NAMALWA (cell line): ENCODE results near the gene GCSAM.

Experiments used
- DNase-seq: peaks from one replicate; pipeline ENCODE4 v3.0.0-alpha.2; 2015; ENCODE audit warnings: low spot score

Gene GCSAM

DNA sequence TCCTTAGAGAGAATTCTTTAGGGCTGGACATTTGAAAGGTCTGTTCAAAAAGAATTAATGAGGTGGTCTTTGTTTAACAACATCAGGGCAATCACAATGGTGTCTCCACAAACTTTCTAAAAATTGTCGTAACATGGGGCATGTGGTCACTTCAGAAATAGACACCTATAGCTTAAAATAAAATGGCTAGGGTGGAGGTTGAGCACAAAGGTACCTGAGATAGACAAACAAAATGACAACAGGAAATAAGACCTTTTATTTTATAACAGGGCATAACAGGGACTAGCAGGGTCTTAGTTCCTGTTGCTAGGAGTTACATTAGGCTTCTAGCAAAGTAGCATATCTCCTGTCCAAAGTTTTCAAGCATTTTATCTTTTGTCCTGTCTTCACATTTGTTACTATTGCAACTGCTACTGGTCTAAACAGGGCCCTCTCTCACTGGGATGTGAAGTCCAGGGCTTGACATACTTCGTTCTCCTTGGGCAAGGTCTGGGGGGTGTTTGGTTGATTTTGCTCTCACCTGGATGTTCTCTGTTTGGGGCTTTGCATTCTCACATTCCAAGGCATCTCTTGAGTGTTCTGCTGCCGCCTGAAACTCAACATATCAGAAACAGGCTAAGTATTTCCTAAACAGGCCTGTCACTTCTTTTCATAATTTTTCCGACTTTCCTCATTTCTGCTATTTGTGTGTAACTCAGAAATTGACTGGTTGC, 3.0 kb downstream of the GCSAM start:
- DNase-seq: peak; percentile 55

DNA sequence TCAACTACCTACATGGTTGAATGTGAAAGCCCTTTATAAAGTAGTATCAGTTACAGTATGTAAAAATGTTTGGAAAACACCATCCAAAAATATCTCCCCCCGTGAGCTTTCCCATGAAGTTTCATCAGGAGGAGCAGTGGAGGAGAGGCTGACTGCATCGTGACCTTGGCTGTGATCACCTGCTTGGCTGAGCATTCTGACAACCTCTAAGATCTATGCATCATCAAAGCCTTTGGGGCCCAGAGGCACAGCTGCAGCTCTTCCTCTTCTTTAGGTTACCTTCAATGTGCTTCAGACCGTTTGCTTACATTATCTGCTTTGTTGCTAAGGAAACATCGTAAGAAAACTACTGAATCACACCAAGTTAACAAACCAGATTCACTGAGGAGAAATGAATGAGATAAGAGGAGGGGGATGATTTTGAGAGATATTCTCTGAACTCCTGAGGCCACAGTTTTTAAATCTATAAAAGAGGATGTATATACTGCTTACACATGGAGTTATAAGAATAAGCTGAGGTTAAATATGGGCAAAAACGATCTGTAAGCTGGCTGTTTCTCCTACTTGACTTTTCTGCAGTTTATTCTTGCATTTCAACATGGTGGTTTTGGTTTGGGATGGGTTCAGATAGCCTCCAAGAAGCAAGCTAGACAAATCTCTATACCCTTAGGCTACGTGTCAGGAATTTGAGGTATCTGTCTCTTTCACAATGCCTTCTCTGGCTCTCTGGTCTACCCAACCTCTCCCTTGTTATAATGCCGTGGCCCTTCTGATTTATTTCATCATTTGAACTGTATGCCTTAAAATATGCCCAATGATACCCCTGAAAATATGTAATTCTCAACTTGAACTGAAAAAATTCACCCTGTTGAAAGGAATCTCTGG, 4.0 kb downstream of the GCSAM start:
- DNase-seq: peak; percentile 97

DNA sequence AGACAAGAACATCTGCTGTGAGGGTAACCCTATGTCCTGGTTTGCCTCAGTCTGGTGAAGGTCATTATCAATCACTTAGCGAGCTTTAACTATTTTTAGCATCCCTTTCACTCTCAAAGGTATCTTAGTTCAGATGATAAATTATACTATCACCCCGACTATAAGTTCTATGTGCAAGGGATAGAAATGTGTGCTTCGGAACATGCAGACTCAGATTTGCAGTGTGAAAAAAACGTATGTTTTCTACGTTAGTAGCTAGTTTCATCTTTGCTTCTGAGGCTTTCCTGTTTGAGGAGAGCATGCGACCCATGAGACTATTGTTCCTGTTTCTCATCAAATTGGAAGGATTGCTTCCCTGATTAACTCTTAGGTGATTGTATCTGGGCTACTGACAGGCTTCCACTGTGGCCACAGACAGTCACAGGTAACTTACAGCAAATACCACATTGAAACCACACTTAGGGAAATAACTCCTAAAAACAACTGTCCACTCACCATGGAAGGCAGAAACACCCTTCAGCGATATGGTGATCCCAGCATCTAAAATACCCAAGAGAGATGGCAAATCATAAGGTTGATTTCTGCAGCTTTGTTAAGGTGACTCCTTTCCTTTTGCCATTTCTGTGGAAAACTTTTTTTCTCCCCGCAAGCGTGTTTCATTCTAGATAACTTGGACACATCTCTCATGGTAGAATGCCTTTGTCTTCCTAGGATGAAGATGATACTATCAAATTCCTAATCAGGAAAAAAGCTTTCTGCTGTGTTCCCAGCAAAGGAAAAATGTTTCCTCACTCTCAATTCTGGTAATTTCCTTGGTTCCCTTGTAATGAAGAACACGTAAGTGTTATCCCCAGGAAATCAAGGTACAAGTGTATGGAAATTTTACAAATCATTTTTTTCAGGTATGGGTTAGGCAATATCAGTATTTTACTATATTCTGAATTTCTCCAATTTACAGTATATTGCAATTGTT, 5.2 kb downstream of the GCSAM start:
- DNase-seq: peak; percentile 58

DNA sequence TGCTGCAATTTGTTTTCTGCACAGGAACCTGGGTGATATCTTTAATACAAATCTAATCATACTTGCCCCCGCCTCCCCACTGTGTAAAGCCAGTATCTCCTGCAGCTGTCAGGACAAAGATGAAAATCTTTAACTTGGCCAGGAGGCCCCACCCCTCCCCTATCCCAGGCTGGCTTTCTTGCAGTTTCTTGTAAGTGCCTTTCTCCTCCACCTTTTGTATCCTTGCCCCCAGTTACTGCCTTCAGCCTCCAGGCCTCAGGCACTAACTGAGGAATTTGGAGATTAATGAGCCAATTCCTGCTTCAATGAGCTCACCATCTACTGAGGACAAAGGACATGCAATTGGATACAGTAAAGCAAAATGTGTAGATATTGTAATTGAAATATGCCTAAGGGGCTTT, 6.5 kb downstream of the GCSAM start:
- peak; percentile 24 for DNase-seq

DNA sequence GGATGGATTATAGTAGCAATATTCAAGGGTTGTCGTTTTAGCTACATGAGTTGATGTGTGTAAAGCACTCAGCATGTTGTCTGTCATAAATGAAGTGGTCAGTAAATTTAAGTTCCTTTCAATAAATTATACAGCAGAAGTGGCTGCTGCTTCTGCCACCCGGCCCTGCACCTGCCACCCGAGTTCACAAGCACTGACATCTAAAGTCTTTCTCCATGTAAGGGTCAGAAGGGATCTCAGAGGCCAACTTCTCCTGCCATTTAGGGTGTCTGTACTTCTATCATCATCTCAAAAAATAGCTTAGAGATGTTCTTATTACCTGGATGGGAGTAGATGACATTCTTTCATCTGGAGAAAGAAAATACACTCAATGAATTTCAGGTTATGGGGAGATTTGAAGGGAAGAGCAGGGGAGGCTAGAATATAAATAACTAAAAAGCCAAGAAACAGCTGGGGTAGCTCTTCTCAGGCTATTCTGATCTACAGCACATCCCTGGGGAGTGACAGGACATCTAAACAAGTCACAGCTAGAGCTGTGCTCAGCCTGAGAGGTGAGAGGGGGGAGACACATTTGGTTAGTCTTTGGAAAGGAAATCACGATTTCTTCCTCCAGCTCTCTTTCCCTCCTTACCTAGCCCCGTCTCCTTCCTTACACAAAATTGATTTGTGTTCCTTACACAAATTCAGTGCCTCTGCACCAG, 8.0 kb downstream of the GCSAM start:
- DNase-seq: peak; percentile 40

DNA sequence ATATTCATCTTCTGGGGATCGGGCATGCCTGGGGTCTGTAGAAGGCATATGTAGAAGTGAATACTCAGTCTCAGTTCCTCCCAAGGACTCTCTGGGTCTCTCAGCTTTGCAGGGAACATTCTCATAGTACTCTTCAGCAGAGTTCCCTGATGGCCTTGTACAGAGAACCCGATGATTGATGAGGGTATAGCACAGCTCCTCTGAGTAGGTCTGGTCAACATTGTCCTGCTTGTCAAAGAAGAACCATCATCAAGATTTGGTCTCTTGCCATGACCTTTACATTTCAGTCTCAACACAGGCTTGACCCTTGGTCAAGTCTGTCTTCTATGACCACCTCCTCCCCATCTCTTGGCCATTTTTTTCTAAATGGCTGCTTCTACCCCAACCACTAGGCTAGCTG, 9.5 kb downstream of the GCSAM start:
- DNase-seq: peak; percentile 49

DNA sequence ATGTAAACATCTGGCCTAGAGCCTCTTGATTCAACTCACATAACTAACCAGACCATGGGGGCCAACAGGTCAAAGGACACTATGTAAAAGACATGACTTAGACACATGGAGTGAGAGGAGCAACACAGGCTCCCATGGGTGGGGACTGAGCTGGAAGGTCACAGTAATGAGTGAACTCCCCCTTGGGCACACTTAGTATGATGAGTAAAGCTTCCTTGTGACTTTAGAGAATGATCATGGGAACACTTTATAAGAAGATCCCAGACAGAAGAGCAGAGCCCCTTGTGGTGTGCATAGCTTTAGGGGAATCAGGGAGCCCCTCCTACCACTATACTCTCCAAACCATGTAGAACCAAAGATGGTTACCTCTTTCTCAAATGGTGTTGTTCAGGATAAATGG, 10.2 kb downstream of the GCSAM start:
- peak; percentile 59 for DNase-seq

DNA sequence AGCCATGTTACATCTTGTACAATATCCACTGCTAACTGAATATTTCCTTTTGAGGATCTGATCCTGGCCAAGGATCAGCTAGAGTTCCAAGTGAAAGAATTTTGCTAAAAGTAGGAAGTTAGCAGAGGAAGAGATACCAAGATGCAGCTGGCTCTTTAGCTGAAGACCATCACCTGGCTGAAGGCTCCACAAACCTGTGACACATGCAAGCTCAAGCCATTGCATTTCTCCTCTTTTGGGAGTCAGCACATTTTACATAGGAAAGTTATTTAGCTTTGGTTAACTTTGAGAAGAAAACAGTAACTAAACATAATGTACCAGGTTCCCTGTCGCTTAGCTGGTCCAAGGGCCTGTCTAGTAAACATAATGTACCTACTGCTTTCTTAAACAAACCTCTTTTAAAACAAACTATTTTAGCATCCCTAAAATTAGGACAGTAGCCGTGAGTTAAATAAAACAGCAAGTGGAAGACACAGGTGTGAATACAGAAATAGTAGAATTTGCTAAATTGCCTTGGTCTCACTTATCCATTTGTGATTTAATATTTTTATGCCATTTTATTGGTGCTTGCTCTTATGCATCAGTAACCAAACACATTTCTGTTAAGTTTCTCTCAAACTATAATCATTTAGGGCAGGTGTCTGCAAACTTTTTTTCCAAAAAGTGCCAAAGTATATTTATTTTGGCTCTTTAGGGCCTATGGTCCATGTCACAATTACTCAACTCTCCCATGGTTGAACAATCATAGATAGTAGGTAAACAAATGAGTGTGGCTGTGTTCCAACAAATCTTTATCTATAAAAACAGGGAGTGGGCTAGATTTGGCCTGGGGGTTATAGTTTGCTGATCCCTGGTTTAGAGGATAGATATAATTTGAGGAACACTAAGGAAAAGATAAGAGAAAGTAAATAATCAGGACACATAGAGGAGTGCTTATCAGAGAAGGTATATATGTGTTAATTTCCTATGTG, 11.2 kb downstream of the GCSAM start:
- DNase-seq: peak; percentile 65

DNA sequence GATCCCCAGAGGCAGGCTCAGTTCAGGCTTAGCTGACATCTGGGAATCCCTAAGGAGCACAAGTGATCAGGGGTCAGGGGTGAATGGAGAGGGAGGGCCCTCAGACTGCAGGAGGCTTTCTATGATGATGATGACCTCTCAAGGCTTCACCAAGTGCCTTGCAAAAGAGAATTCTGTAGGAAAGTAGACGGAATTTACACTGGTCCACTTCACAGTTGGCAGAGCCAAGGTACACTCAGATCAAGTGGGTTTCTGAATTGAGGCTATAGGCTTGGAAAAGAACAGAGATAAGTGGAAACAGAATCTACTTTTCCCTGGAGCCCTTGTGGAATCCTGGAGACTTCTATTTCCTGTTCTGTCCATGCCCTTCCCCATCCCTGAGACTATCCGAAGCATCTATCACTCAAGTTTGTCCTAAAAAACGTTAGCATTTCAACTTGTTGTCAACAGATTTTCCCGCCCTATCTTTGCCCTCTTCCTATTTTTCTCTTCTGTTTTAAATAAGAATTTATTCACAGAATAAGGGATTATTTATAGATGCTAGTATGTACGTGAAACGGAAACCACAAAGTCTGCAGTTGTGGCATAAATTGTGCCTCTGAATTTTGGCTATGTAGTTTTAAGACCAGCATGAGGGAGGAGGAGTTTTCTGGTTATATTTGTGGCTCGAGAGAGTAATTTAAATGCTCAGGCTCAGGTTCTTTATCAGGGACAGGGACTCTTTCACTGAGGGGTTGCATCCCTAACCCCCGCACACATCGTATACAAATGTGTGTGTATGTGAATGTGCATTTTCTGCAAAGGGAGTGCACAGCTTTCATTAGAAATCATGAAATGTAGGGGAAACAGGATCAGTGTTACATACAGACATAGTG, 12.8 kb downstream of the GCSAM start:
- DNase-seq: peak; percentile 84

DNA sequence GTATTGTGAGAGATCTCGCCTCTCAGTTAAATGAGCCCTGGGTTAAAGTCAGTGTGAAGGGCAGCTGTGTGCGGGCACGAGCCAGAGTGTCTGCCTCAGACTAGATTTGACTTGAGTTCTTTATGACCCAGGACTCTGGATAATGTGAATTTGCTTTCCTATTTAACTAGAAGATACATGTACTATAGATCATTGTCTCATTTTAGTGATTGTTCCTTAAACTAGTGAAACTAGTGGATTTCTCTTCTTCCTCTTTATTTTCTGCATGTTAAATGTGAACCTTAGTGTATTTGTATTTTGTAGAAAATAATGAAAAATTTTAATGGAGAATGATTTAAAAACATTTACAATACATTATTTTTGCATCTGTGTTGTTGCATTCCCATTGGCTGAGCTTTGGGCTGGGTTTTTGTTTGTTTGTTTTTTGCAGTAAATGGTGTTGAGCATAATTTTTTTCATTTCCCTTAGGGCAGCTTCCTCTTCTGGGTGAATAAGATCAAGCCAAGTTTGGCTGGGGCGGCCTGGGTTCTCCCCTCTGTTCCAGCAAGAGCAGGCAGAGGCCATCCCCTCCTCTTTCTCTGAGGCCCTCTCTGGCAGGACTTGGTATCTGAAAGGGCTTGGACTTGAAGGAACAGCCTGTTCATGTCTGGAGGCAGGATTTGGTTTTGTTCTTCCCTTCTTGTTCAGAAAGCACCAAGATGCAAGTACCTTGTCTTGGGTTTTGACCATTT, 15.0 kb downstream of the GCSAM start:
- peak; percentile 84 for DNase-seq

DNA sequence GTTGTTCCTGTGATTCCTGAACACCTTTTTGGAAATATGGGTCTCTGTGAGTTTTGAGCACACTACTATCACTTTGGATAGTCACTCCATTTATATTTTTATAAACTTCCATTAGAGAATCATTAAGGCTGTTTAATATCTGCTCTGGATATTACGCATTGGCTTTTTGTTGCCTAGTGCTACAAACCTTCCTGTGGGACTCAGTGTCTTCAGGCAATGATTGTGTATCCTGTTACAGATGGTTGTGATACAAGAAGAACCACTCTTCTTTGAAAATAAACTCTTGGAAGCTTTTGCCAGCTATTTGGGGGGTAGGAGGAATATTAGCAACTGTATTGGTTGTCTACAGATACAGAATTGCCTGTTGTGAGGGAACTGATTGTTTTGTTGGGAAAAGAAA, 15.6 kb downstream of the GCSAM start:
- peak; percentile 46 for DNase-seq

DNA sequence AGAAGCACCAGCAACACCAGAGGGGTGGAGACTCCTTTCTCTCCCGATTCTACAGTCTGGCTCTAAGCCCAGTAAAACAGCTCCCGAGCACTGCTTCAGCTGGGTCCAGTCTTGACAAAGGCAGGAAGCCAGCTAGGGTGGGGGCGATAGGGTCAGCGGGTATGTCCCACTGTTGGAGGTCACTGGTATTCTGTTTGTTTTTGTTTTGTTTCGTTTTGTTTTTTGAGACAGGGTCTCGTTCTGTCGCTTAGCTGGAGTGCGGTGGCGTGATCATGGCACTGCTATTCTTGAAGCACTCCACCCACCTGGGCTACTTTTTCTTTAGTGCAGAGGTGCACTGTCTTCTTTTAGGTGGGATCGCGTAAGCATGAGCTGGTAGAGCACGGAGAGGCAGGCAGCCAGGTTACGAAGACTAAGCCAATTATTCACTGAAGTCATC, 16.3 kb downstream of the GCSAM start:
- peak; percentile 72 for DNase-seq

DNA sequence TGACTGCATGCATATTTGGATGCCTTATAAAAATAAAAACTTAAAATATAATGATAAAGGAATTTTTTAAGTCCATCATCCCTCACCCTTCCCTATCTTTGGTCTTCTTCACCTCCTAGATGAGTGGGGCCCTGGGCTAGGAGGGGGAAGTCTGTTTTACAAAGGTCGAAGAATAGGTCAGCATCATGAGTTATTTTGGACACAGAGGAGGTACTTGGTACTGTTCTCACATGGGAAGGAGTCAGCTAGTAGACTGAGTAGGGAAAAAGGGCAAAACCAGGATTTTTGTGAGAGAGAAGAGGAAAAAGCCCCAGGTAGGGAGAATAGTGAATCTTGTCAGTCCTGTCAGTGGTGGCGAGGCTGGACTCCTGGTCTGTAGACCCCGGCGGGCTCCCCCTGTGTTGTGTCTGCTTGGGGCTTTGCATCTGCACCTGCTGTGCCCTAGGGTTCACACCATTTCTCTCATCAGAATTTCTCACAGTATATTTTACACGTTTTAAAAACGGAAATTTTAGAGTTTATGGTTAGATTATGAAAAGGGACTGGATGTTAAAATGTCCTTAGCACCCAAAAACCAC, 17.2 kb downstream of the GCSAM start:
- peak; percentile 84 for DNase-seq

DNA sequence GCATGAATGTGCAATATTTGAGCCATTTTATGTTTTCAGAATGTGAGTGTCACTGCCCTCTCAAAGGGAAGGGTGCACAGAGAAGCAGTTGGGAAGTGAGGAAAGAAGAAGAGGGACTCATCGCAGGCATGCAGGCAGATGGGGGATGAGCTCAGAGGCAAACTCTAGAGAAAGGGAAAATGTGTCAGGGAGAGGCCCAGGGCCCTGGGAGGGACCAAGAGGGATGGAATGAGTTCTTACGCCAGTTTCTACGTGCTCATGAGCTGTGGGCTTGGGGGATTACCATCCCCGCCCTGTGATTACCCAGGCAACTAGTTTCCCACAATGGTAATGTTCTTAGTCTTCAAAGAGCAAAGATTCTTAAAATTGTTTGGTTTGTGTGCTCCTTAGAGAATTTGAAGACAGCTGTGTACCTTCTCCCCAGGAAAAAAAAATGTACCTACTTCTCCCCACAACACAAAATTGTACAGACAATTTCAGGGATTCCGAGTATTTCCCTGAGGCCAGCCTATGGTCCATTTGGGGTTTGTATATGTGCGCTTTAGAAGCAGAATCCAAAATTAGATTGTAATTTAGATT, 17.8 kb downstream of the GCSAM start:
- peak; percentile 79 for DNase-seq

DNA sequence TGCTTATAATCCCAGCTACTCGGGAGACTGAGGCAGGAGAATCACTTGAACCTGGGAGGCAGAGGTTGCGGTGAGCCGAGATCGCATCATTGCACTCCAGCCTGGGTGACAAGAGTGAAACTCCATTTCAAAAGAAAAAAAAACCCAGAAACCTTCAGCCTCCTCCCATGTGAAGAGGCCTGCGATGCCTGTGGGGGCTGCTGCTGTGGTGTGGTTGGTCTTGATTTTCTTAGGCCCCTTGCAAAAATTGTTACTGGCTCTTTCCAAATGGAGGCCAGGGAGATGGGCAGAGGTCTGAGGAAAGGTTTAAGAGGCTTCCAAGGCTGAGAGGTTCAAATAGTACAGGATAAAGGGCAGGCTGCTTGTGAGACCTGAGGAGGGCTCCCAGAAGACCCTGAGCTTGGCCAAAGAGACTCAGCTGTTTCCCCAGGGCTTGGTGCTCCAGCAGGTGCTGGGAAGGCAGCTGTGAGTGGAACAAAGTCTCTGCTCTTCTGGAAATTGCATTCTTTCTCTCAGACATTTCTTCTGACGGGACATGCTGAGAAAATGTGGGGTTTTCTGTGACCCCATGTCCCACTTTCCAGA, 18.4 kb downstream of the GCSAM start:
- DNase-seq: peak; percentile 78

DNA sequence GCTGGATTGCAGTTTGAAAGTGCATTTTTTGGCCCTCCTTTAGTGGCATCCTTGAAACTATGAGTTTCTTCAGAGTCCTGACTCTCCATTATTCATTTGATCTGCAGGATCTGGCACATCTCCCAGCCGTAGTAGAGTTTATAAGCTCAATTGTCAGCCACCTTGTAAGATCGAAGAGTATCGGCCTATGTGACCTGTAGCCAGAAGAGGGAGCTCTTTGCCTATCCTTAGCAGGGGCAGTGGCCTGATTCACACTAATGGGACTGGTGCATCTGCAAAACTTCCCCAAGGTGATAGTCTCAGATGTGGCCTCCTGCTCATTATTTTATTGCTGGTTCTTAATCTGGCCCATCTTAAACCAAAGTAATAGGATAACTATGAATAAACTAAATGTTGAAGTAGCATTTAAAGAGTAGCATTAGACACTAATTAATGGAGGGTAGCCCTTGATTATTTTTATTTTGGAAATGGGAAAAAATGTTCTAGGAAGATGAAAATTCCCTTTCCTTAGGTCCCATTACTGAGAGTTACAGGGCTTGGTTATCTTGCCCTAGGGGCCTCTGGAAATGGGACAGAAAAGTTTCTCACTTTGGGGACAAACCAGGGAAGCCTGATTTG, 21.2 kb downstream of the GCSAM start:
- peak; percentile 94 for DNase-seq

DNA sequence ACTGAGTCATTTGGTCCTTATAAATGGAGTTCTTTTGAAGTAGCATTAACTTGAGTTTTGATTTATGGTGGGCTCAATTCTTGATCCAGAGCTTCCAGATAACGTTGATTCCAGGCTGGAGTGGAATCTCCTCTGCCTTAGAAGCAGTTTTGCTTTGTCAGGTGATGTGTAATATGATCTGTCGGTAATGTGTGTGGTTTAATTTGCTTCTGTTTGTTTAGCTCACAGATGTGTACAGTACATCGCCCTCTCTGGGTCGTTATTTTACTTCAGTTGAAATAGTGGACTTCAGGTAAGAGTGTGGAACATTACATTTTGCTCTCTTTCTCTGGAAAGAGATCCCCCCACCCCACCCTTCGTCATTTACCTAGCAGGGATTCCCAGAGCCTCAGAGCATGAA, 23.7 kb downstream of the GCSAM start:
- no peak for DNase-seq
